ENCODE measurements around the gene RNU6-1.

Gene RNU6-1

GRCh38 chr15:67820992-67821783, 18.7 kb downstream of the RNU6-1 start:
- DNase-seq (ENCODE audit: low spot score), result no peak

GRCh38 chr15:67820122-67820991, 19.5 kb downstream of the RNU6-1 start:
- DNase-seq (ENCODE audit: low spot score), result no peak

- DNase-seq (ENCODE audit: low spot score), result no peak
Observed at GRCh38 chr15:67819636-67820035, 20.2 kb downstream of the RNU6-1 start.

GRCh38 chr15:67818464-67818863, 21.4 kb downstream of the RNU6-1 start:
- DNase-seq (ENCODE audit: low spot score), result no peak

GRCh38 chr15:67816668-67817067, 23.2 kb downstream of the RNU6-1 start:
- no peak for DNase-seq (ENCODE audit: low spot score)

- no peak for DNase-seq (ENCODE audit: low spot score)
Observed at GRCh38 chr15:67815036-67815592, 24.7 kb downstream of the RNU6-1 start.

- DNase-seq (ENCODE audit: low spot score), result no peak
Observed at GRCh38 chr15:67813104-67813634, 26.7 kb downstream of the RNU6-1 start.

GRCh38 chr15:67812241-67812644, 27.6 kb downstream of the RNU6-1 start:
- DNase-seq (ENCODE audit: low spot score), result no peak

- DNase-seq (ENCODE audit: low spot score), result no peak
Observed at GRCh38 chr15:67809866-67810265, 30.0 kb downstream of the RNU6-1 start.

GRCh38 chr15:67809441-67809840, 30.4 kb downstream of the RNU6-1 start:
- no peak for DNase-seq (ENCODE audit: low spot score)

- no peak for DNase-seq (ENCODE audit: low spot score)
Observed at GRCh38 chr15:67808821-67809220, 31.0 kb downstream of the RNU6-1 start.

GRCh38 chr15:67807836-67808235, 32.0 kb downstream of the RNU6-1 start:
- DNase-seq (ENCODE audit: low spot score), result no peak

- no peak for DNase-seq (ENCODE audit: low spot score)
Observed at GRCh38 chr15:67807141-67807540, 32.7 kb downstream of the RNU6-1 start.

- no peak for DNase-seq (ENCODE audit: low spot score)
Observed at GRCh38 chr15:67806536-67806935, 33.3 kb downstream of the RNU6-1 start.

- no peak for DNase-seq (ENCODE audit: low spot score)
Observed at GRCh38 chr15:67805666-67806516, 34.0 kb downstream of the RNU6-1 start.

GRCh38 chr15:67805008-67805665, 34.7 kb downstream of the RNU6-1 start:
- DNase-seq (ENCODE audit: low spot score), result no peak

GRCh38 chr15:67803996-67804843, 35.6 kb downstream of the RNU6-1 start:
- DNase-seq (ENCODE audit: low spot score), result no peak

- no peak for DNase-seq (ENCODE audit: low spot score)
Observed at GRCh38 chr15:67803299-67803698, 36.5 kb downstream of the RNU6-1 start.

GRCh38 chr15:67801926-67802914, 37.6 kb downstream of the RNU6-1 start:
- no peak for DNase-seq (ENCODE audit: low spot score)
